Subcutaneous adipose tissue (tissue), 4 donors: Measurements from ENCODE around the gene UBE2G2. TPM values are rescaled to one million over a fixed set of nuclear protein-coding genes. Genes with fewer than 3 reads are reported as not detected.

Experiments
- CTCF ChIP-seq: fragments of 450-650 bp; IDR thresholded peaks from one replicate; pipeline ENCODE4 v1.5.1; 2016; ENCODE audit warnings: low read depth, mild to moderate bottlenecking, control low read depth, antibody characterized with exemption, moderate library complexity
- total RNA-seq, 4 donors: library from RNA; depleted of rRNA; stranded (reverse); fragments of >200 nt; gene quantifications; one replicate each; pipeline ENCODE4 v1.1.0, GENCODE V29; 2016

Gene UBE2G2
- total RNA-seq, 4 donors from 2014 or later: 64.4 to 144 (median 100) TPM

GRCh38 chr21:44752671-44753235 lies 48.9 kb downstream of the UBE2G2 start:
- TF ChIP-seq CTCF: no peak

GRCh38 chr21:44751799-44752636 lies 49.6 kb downstream of the UBE2G2 start:
- no peak for TF ChIP-seq CTCF

- no peak for TF ChIP-seq CTCF
Observed at GRCh38 chr21:44751186-44751798, 50.3 kb downstream of the UBE2G2 start.

- no peak for TF ChIP-seq CTCF
Observed at GRCh38 chr21:44750675-44751025, 51.0 kb downstream of the UBE2G2 start.

GRCh38 chr21:44749759-44750674 lies 51.6 kb downstream of the UBE2G2 start:
- no peak for TF ChIP-seq CTCF

GRCh38 chr21:44749116-44749758 lies 52.4 kb downstream of the UBE2G2 start:
- no peak for TF ChIP-seq CTCF
